Measurements from ENCODE around the gene DCTN5. TPM values are rescaled to one million over a fixed set of nuclear protein-coding genes. Genes with fewer than 3 reads are reported as not detected.
"Not testable (repeated sequence)": the region's sequence is repeated elsewhere in the genome, so short reads cannot be mapped to it uniquely, and the experiment has no call there.

The DCTN5 gene
- total and polyA plus RNA-seq, 2 experiments from 2014 or later, result 41.9 to 47.6 TPM

- Histone ChIP-seq H3K27ac (no peak overlapping the region), H4K20me1 (ENCODE audit: insufficient read depth) (no peaks in the 10 kb centered on the region), H3K4me2 (ENCODE audit: unreplicated experiment) (no peak overlapping the region), H3K9me3 (ENCODE audit: low read depth) (no peaks in the 10 kb centered on the region), H3K9ac (no peak overlapping the region), H3K4me3 (no peak overlapping the region), H3K27me3 (replicated peaks; ENCODE audit: insufficient read depth) (no peaks in the 10 kb centered on the region), H3F3A (ENCODE audit: insufficient read depth) (no peaks in the 10 kb centered on the region), H3K79me2 (ENCODE audit: insufficient read depth) (no peaks in the 10 kb centered on the region), H2AFZ (no peak overlapping the region), H3K4me1 (ENCODE audit: insufficient read depth) (no peaks in the 10 kb centered on the region; the same call in 1 of the 2 replicates), H3K9me2 (ENCODE audit: insufficient read depth) (no peaks in the 10 kb centered on the region), H3K36me3 (ENCODE audit: low read depth) (peaks cover 7% of the 10 kb centered on the region; the same call in 1 of the 2 replicates)
- WGBS, 2 experiments (ENCODE audit: low coverage in 1 of 2, low lambda C conversion rate in 2 of 2, missing lambda C conversion rate in 2 of 2), result 98 to 100% methylated on average over 1 of the region's 1 CpG
- no peak for DNase-seq
- in situ Hi-C loops (cut with MboI), result no loop called here
- TF ChIP-seq EZH2 (IDR thresholded peaks at IDR 0.05; ENCODE audit: insufficient read depth, poor library complexity, severe bottlenecking) (no peak), EZH2phosphoT487 (IDR thresholded peaks at IDR 0.05; ENCODE audit: insufficient read depth, low read depth) (no peak)
These were observed 31.3 kb upstream of the DCTN5 start for GRCh38 chr16:23609929-23610328.

- H3K9ac ChIP-seq; DNase-seq; H3F3A ChIP-seq (ENCODE audit: insufficient read depth); H3K4me1 ChIP-seq (ENCODE audit: insufficient read depth); H2AFZ ChIP-seq; in situ Hi-C loops (cut with MboI); H3K36me3 ChIP-seq (ENCODE audit: low read depth); H3K4me3 ChIP-seq; H3K9me2 ChIP-seq (ENCODE audit: insufficient read depth); H3K79me2 ChIP-seq (ENCODE audit: insufficient read depth); H3K4me2 ChIP-seq (ENCODE audit: unreplicated experiment); H3K9me3 ChIP-seq (ENCODE audit: low read depth); H3K27ac ChIP-seq; H4K20me1 ChIP-seq (ENCODE audit: insufficient read depth); H3K27me3 ChIP-seq (replicated peaks; ENCODE audit: insufficient read depth): not testable (repeated sequence)
- WGBS, 2 experiments (ENCODE audit: low coverage in 1 of 2, low lambda C conversion rate in 2 of 2, missing lambda C conversion rate in 2 of 2), result 97 to 99% methylated on average over 6 of the region's 6 CpGs
These were observed 30.4 kb upstream of the DCTN5 start for GRCh38 chr16:23610905-23611304.

GRCh38 chr16:23611936-23612335 lies 29.3 kb upstream of the DCTN5 start:
- Histone ChIP-seq H2AFZ (no peak overlapping the region), H3K36me3 (ENCODE audit: low read depth) (peaks cover 10% of the 10 kb centered on the region), H3K27ac (no peak overlapping the region), H3F3A (ENCODE audit: insufficient read depth) (no peaks in the 10 kb centered on the region), H3K9me3 (ENCODE audit: low read depth) (no peaks in the 10 kb centered on the region), H3K9me2 (ENCODE audit: insufficient read depth) (no peaks in the 10 kb centered on the region), H4K20me1 (ENCODE audit: insufficient read depth) (no peaks in the 10 kb centered on the region; the same call in 1 of the 2 replicates), H3K4me3 (no peak overlapping the region), H3K79me2 (ENCODE audit: insufficient read depth) (no peaks in the 10 kb centered on the region), H3K4me1 (ENCODE audit: insufficient read depth) (no peaks in the 10 kb centered on the region; the same call in 1 of the 2 replicates), H3K9ac (no peak overlapping the region), H3K27me3 (replicated peaks; ENCODE audit: insufficient read depth) (no peaks in the 10 kb centered on the region), H3K4me2 (ENCODE audit: unreplicated experiment) (no peak overlapping the region)
- in situ Hi-C loops (cut with MboI), result no loop called here
- no peak for DNase-seq
- TF ChIP-seq EZH2 (IDR thresholded peaks at IDR 0.05; ENCODE audit: insufficient read depth, poor library complexity, severe bottlenecking) (no peak), EZH2phosphoT487 (IDR thresholded peaks at IDR 0.05; ENCODE audit: insufficient read depth, low read depth) (no peak)
- 97% methylated on average over 3 of the region's 3 CpGs for WGBS, 2 experiments (ENCODE audit: low coverage in 1 of 2, low lambda C conversion rate in 2 of 2, missing lambda C conversion rate in 2 of 2)

GRCh38 chr16:23615805-23616204 lies 25.5 kb upstream of the DCTN5 start:
- no peaks in the 10 kb centered on the region for H3K4me1 ChIP-seq (ENCODE audit: insufficient read depth)
- H3K9me3 ChIP-seq (ENCODE audit: low read depth), result no peaks in the 10 kb centered on the region
- H3K79me2 ChIP-seq (ENCODE audit: insufficient read depth), result no peaks in the 10 kb centered on the region
- no peak overlapping the region for H3K4me3 ChIP-seq
- no peak overlapping the region for H3K9ac ChIP-seq
- no peak overlapping the region for H2AFZ ChIP-seq
- no peaks in the 10 kb centered on the region; the same call in 1 of the 2 replicates for H4K20me1 ChIP-seq (ENCODE audit: insufficient read depth)
- H3K9me2 ChIP-seq (ENCODE audit: insufficient read depth), result no peaks in the 10 kb centered on the region
- no peak overlapping the region for H3K4me2 ChIP-seq (ENCODE audit: unreplicated experiment)
- WGBS, 2 experiments (ENCODE audit: low coverage in 1 of 2, low lambda C conversion rate in 2 of 2, missing lambda C conversion rate in 2 of 2), result 97 to 98% methylated on average over 9 of the region's 9 CpGs
- in situ Hi-C loops (cut with MboI), result no loop called here
- no peak for DNase-seq
- no peak for TF ChIP-seq EZH2phosphoT487 (IDR thresholded peaks at IDR 0.05; ENCODE audit: insufficient read depth, low read depth)
- TF ChIP-seq EZH2 (IDR thresholded peaks at IDR 0.05; ENCODE audit: insufficient read depth, poor library complexity, severe bottlenecking), result no peak
- no peaks in the 10 kb centered on the region for H3K27me3 ChIP-seq (replicated peaks; ENCODE audit: insufficient read depth)
- H3F3A ChIP-seq (ENCODE audit: insufficient read depth), result no peaks in the 10 kb centered on the region
- H3K36me3 ChIP-seq (ENCODE audit: low read depth), result peaks cover 28% of the 10 kb centered on the region
- no peak overlapping the region for H3K27ac ChIP-seq

GRCh38 chr16:23624092-23624491 lies 17.2 kb upstream of the DCTN5 start:
- in situ Hi-C loops (cut with MboI), result no loop called here
- Histone ChIP-seq H4K20me1 (ENCODE audit: insufficient read depth) (no peaks in the 10 kb centered on the region; the same call in 1 of the 2 replicates), H3K27ac (no peak overlapping the region), H3K9ac (no peak overlapping the region), H2AFZ (no peak overlapping the region), H3K4me2 (ENCODE audit: unreplicated experiment) (no peak overlapping the region), H3K4me3 (no peak overlapping the region), H3K9me2 (ENCODE audit: insufficient read depth) (no peaks in the 10 kb centered on the region), H3F3A (ENCODE audit: insufficient read depth) (no peaks in the 10 kb centered on the region), H3K36me3 (ENCODE audit: low read depth) (peaks cover 55% of the 10 kb centered on the region; the same call in 1 of the 2 replicates), H3K27me3 (replicated peaks; ENCODE audit: insufficient read depth) (no peaks in the 10 kb centered on the region), H3K9me3 (ENCODE audit: low read depth) (no peaks in the 10 kb centered on the region), H3K4me1 (ENCODE audit: insufficient read depth) (no peaks in the 10 kb centered on the region), H3K79me2 (ENCODE audit: insufficient read depth) (peaks cover 1% of the 10 kb centered on the region; the same call in 1 of the 2 replicates)
- DNase-seq, result no peak
- TF ChIP-seq EZH2phosphoT487 (IDR thresholded peaks at IDR 0.05; ENCODE audit: insufficient read depth, low read depth), result no peak
- TF ChIP-seq EZH2 (IDR thresholded peaks at IDR 0.05; ENCODE audit: insufficient read depth, poor library complexity, severe bottlenecking), result no peak
